Activated CD8-positive, alpha-beta memory T cell treated with anti-CD3 and anti-CD28 coated beads, Interleukin-2, amount 10 ng/mL, durations not matched to agents 7 days and 5 days (primary cell): ENCODE measurements around the gene C19orf12. TPM values are rescaled to one million over a fixed set of nuclear protein-coding genes. Genes with fewer than 3 reads are reported as not detected.
A peak's percentile ranks its signal among the peaks of the same experiment; 100 is the strongest.

Source experiments
- ATAC-seq: fragments of 150-1000 bp; cut with Tn5 transposase; one replicate; pipeline ENCODE4 v1.10.0; 2021; ENCODE audit warnings: moderate library complexity
- CTCF ChIA-PET: fragments of 350-600 bp; sonication (Branson Sonifier 250); formaldehyde crosslinking; loops from one replicate; lab custom pipeline; 2021; ENCODE audit warnings: antibody characterized with exemption; lab: Charles Lee
- DNase-seq: peaks from one replicate; pipeline ENCODE4 v3.0.0-alpha.2; 2020
- H3K27ac Mint-ChIP-seq: one replicate; pipeline ENCODE4 v1.8.0; 2021; ENCODE audit warnings: mild to moderate bottlenecking, mixed read lengths
- H3K27me3 Mint-ChIP-seq: one replicate; pipeline ENCODE4 v1.8.0; 2021; ENCODE audit warnings: mixed read lengths
- H3K36me3 Mint-ChIP-seq: one replicate; pipeline ENCODE4 v1.8.0; 2021; ENCODE audit warnings: mild to moderate bottlenecking, mixed read lengths
- H3K4me1 Mint-ChIP-seq: one replicate; pipeline ENCODE4 v1.8.0; 2021; ENCODE audit warnings: mixed read lengths
- H3K4me3 Mint-ChIP-seq: one replicate; pipeline ENCODE4 v1.8.0; 2021; ENCODE audit warnings: mild to moderate bottlenecking, moderate library complexity, mixed read lengths
- H3K9me3 Mint-ChIP-seq: one replicate; pipeline ENCODE4 v1.8.0; 2022; ENCODE audit warnings: low read depth, mixed read lengths
- total RNA-seq, 2 experiments: library from RNA; stranded (reverse); gene quantifications; one replicate each; pipeline ENCODE4 v1.2.3, GENCODE V29; 2021

C19orf12 gene
- total RNA-seq, 2 experiments from 2014 or later: 43.6 to 44.1 TPM

GRCh38 chr19:29750001-29750400 lies 34.9 kb upstream of the C19orf12 start:
- Mint-ChIP-seq H3K36me3 (no peaks in the 10 kb centered on the region), H3K9me3 (no peaks in the 10 kb centered on the region), H3K4me1 (no peaks in the 10 kb centered on the region), H3K4me3 (no peak overlapping the region), H3K27me3 (peaks cover 11% of the 10 kb centered on the region), H3K27ac (no peak overlapping the region)
- DNase-seq: no peak
- CTCF ChIA-PET: interaction anchor here (0.7 kb wide), 1 partner anchor 34 kb away, joined by 3 read pairs; no protein-coding TSS in a partner anchor
- no peak for ATAC-seq

GRCh38 chr19:29748996-29749849 lies 34.2 kb upstream of the C19orf12 start:
- H3K27ac Mint-ChIP-seq: no peak overlapping the region
- DNase-seq (no peak), ATAC-seq (no peak)
- no peaks in the 10 kb centered on the region for H3K9me3 Mint-ChIP-seq
- H3K4me3 Mint-ChIP-seq: no peak overlapping the region
- no peaks in the 10 kb centered on the region for H3K36me3 Mint-ChIP-seq
- CTCF ChIA-PET: interaction anchor here (0.7 to 0.9 kb wide), 2 partner anchors 33 to 37 kb away, joined by 3 read pairs; no protein-coding TSS in a partner anchor
- peaks cover 11% of the 10 kb centered on the region for H3K27me3 Mint-ChIP-seq
- H3K4me1 Mint-ChIP-seq: no peaks in the 10 kb centered on the region

- Mint-ChIP-seq H3K4me3 (no peak overlapping the region), H3K4me1 (no peaks in the 10 kb centered on the region), H3K36me3 (no peaks in the 10 kb centered on the region), H3K9me3 (no peaks in the 10 kb centered on the region), H3K27me3 (peaks cover 10% of the 10 kb centered on the region), H3K27ac (no peak overlapping the region)
- CTCF ChIA-PET: no interaction called here
- no peak for DNase-seq
- no peak for ATAC-seq
Observed at GRCh38 chr19:29745253-29745652, 30.2 kb upstream of the C19orf12 start.

GRCh38 chr19:29743681-29744080 lies 28.6 kb upstream of the C19orf12 start:
- Mint-ChIP-seq H3K27me3 (no peaks in the 10 kb centered on the region), H3K4me3 (no peak overlapping the region), H3K27ac (no peak overlapping the region), H3K36me3 (no peaks in the 10 kb centered on the region), H3K9me3 (no peaks in the 10 kb centered on the region), H3K4me1 (no peaks in the 10 kb centered on the region)
- CTCF ChIA-PET: interaction anchor here (1.8 to 1.9 kb wide), 2 partner anchors 13 to 16 kb away, joined by 6 to 10 read pairs; no protein-coding TSS in a partner anchor
- no peak for ATAC-seq
- no peak for DNase-seq

GRCh38 chr19:29741776-29742175 lies 26.7 kb upstream of the C19orf12 start:
- Mint-ChIP-seq H3K27ac (no peak overlapping the region), H3K4me1 (no peaks in the 10 kb centered on the region), H3K4me3 (no peak overlapping the region), H3K36me3 (no peaks in the 10 kb centered on the region), H3K27me3 (peaks cover 8% of the 10 kb centered on the region), H3K9me3 (no peaks in the 10 kb centered on the region)
- DNase-seq (no peak), ATAC-seq (no peak)
- CTCF ChIA-PET: interaction anchor here (1.0 to 1.9 kb wide), 3 partner anchors 11 to 131 kb away, joined by 3 to 5 read pairs (median 4); no protein-coding TSS in a partner anchor

- peaks cover 8% of the 10 kb centered on the region for H3K27me3 Mint-ChIP-seq
- no peaks in the 10 kb centered on the region for H3K9me3 Mint-ChIP-seq
- CTCF ChIA-PET: interaction anchor here (0.9 to 1.9 kb wide), 4 partner anchors 11 to 132 kb away, joined by 3 to 5 read pairs (median 4); no protein-coding TSS in a partner anchor
- DNase-seq: no peak
- H3K4me3 Mint-ChIP-seq: no peak overlapping the region
- no peak for ATAC-seq
- no peaks in the 10 kb centered on the region for H3K36me3 Mint-ChIP-seq
- no peaks in the 10 kb centered on the region for H3K4me1 Mint-ChIP-seq
- H3K27ac Mint-ChIP-seq: no peak overlapping the region
Observed at GRCh38 chr19:29741226-29741625, 26.2 kb upstream of the C19orf12 start.

- Mint-ChIP-seq H3K9me3 (no peaks in the 10 kb centered on the region), H3K27ac (no peak overlapping the region), H3K36me3 (no peaks in the 10 kb centered on the region), H3K27me3 (peaks cover 22% of the 10 kb centered on the region), H3K4me3 (no peak overlapping the region), H3K4me1 (no peaks in the 10 kb centered on the region)
- ATAC-seq (no peak), DNase-seq (no peak)
- CTCF ChIA-PET: interaction anchor here (1.7 kb wide), 1 partner anchor 23 kb away, joined by 7 read pairs; no protein-coding TSS in a partner anchor
Observed at GRCh38 chr19:29737461-29738000, 22.5 kb upstream of the C19orf12 start.

GRCh38 chr19:29735829-29736228 lies 20.8 kb upstream of the C19orf12 start:
- H3K4me1 Mint-ChIP-seq: no peaks in the 10 kb centered on the region
- no peak overlapping the region for H3K4me3 Mint-ChIP-seq
- CTCF ChIA-PET: interaction anchor here (1.9 kb wide), 2 partner anchors 24 to 122 kb away, joined by 4 to 6 read pairs; no protein-coding TSS in a partner anchor
- no peaks in the 10 kb centered on the region for H3K9me3 Mint-ChIP-seq
- H3K27ac Mint-ChIP-seq: no peak overlapping the region
- DNase-seq (no peak), ATAC-seq (no peak)
- no peaks in the 10 kb centered on the region for H3K36me3 Mint-ChIP-seq
- peaks cover 24% of the 10 kb centered on the region for H3K27me3 Mint-ChIP-seq

- Mint-ChIP-seq H3K4me1 (no peaks in the 10 kb centered on the region), H3K36me3 (no peaks in the 10 kb centered on the region), H3K27ac (no peak overlapping the region), H3K9me3 (no peaks in the 10 kb centered on the region), H3K27me3 (peaks cover 38% of the 10 kb centered on the region), H3K4me3 (no peak overlapping the region)
- no peak for ATAC-seq
- no peak for DNase-seq
- CTCF ChIA-PET: interaction anchor here (0.8 to 6.3 kb wide), 6 partner anchors 13 to 166 kb away, joined by 3 to 76 read pairs (median 6); no protein-coding TSS in a partner anchor
Observed at GRCh38 chr19:29731331-29731850, 16.3 kb upstream of the C19orf12 start.

- Mint-ChIP-seq H3K27ac (no peak overlapping the region), H3K4me1 (peaks cover 13% of the 10 kb centered on the region), H3K36me3 (no peaks in the 10 kb centered on the region), H3K9me3 (no peaks in the 10 kb centered on the region), H3K4me3 (no peak overlapping the region), H3K27me3 (peaks cover 50% of the 10 kb centered on the region)
- ATAC-seq: no peak
- no peak for DNase-seq
- CTCF ChIA-PET: interaction anchor here (1.2 to 6.3 kb wide), 5 partner anchors 11 to 145 kb away, joined by 4 to 76 read pairs (median 12); no protein-coding TSS in a partner anchor
Observed at GRCh38 chr19:29727906-29728305, 12.8 kb upstream of the C19orf12 start.

- Mint-ChIP-seq H3K9me3 (no peaks in the 10 kb centered on the region), H3K36me3 (no peaks in the 10 kb centered on the region), H3K27me3 (peaks cover 55% of the 10 kb centered on the region), H3K27ac (no peak overlapping the region), H3K4me3 (no peak overlapping the region), H3K4me1 (peaks cover 13% of the 10 kb centered on the region)
- DNase-seq (no peak), ATAC-seq (no peak)
- CTCF ChIA-PET: interaction anchor here (1.0 to 2.9 kb wide), 10 partner anchors 8 to 198 kb away, joined by 3 to 22 read pairs (median 4); no protein-coding TSS in a partner anchor
Observed at GRCh38 chr19:29724746-29725145, 9.7 kb upstream of the C19orf12 start.

- H3K4me1 Mint-ChIP-seq: peaks cover 13% of the 10 kb centered on the region
- peaks cover 50% of the 10 kb centered on the region for H3K27me3 Mint-ChIP-seq
- peak overlapping the region; percentile 36 for H3K27ac Mint-ChIP-seq
- H3K4me3 Mint-ChIP-seq: peak overlapping the region; percentile 36
- DNase-seq (peak; percentile 55), ATAC-seq (peak; percentile 77)
- H3K36me3 Mint-ChIP-seq: no peaks in the 10 kb centered on the region
- CTCF ChIA-PET: interaction anchor here (1.0 to 2.9 kb wide), 10 partner anchors 8 to 945 kb away, joined by 3 to 22 read pairs (median 3); no protein-coding TSS in a partner anchor
- no peaks in the 10 kb centered on the region for H3K9me3 Mint-ChIP-seq
Observed at GRCh38 chr19:29724102-29724641, 9.1 kb upstream of the C19orf12 start.

- DNase-seq (no peak), ATAC-seq (no peak)
- CTCF ChIA-PET: interaction anchor here (0.6 to 10.3 kb wide), 28 partner anchors 9 to 225 kb away, joined by 3 to 193 read pairs (median 9); partner anchors contain the start of genes PLEKHF1, POP4 and URI1
- H3K4me3 Mint-ChIP-seq: no peak overlapping the region
- H3K27ac Mint-ChIP-seq: no peak overlapping the region
- H3K4me1 Mint-ChIP-seq: peaks cover 35% of the 10 kb centered on the region
- H3K27me3 Mint-ChIP-seq: peaks cover 8% of the 10 kb centered on the region
- no peaks in the 10 kb centered on the region for H3K9me3 Mint-ChIP-seq
- H3K36me3 Mint-ChIP-seq: peaks cover 16% of the 10 kb centered on the region
Observed at GRCh38 chr19:29717051-29717450, 2.0 kb upstream of the C19orf12 start.
